Kidney (tissue), 14 donors: Measurements from ENCODE around the gene CLCNKB. TPM values are rescaled to one million over a fixed set of nuclear protein-coding genes. Genes with fewer than 3 reads are reported as not detected.

Experiments
- DNase-seq, 5 donors: peaks; one replicate each; pipeline ENCODE4 v3.0.0-alpha.2; 2013 to 2020
- FAIRE-seq: peaks from 2 replicates; lab custom pipeline; 2012; peaks lifted over from hg19 to GRCh38; lab: Jason Lieb, UNC
- H3K27ac ChIP-seq, 2 donors: one replicate each; pipeline ENCODE4 v1.7.0; 2013; ENCODE audit warnings: low read depth in 2 of 2, low read length in 2 of 2, inconsistent platforms in 1 of 2
- H3K27me3 ChIP-seq: one replicate; pipeline ENCODE4 v1.7.1; 2013; ENCODE audit warnings: low read length, inconsistent platforms; ENCODE audit not compliant: control insufficient read depth, insufficient read depth
- H3K36me3 ChIP-seq, 3 donors: one replicate each; pipeline versions ENCODE4 v1.7.0 to v1.7.1; 2013; ENCODE audit warnings: low read length in 3 of 3, control low read depth in 1 of 3, inconsistent platforms in 1 of 3; ENCODE audit not compliant: insufficient read depth in 3 of 3, control insufficient read depth in 2 of 3
- H3K4me1 ChIP-seq, 3 donors: one replicate each; pipeline versions ENCODE4 v1.7.0 to v1.7.1; 2013; ENCODE audit warnings: low read length in 3 of 3, inconsistent platforms in 1 of 3, low read depth in 1 of 3; ENCODE audit not compliant: control insufficient read depth in 2 of 3, insufficient read depth in 2 of 3
- H3K4me3 ChIP-seq, 3 donors: one replicate each; pipeline versions ENCODE4 v1.7.0 to v1.8.1; 2013; ENCODE audit warnings: low read length in 3 of 3, control low read depth in 1 of 3, inconsistent platforms in 1 of 3
- H3K9ac ChIP-seq, 3 donors: one replicate each; pipeline versions ENCODE4 v1.7.0 to v1.7.1; 2013; ENCODE audit warnings: low read length in 3 of 3, control low read depth in 1 of 3, inconsistent platforms in 1 of 3
- H3K9me3 ChIP-seq, 3 donors: one replicate each; pipeline versions ENCODE4 v1.7.0 to v1.7.1; 2013; ENCODE audit warnings: low read length in 3 of 3, control low read depth in 1 of 3, inconsistent platforms in 1 of 3; ENCODE audit not compliant: control insufficient read depth in 2 of 3, insufficient read depth in 1 of 3
- intact Hi-C: fragments of 100-400 bp; cut with DNase I; formaldehyde crosslinking; loops from one replicate; pipeline ENCODE4 v1.11.1; 2022
- polyA plus RNA-seq: library from polyadenylated mRNA; stranded (reverse); fragments of 350-450 nt; fragmentation: Illumina TruSeq; extraction: RNeasy Lipid Tissue Mini Kit (QIAGEN cat#74804); gene quantifications from one replicate; pipeline ENCODE4 v1.2.3, GENCODE V29; 2014; ENCODE audit warnings: low read depth, low replicate concordance; ENCODE audit not compliant: insufficient read depth
- total RNA-seq: library from RNA; stranded (reverse); fragmentation: NEBNext Ultra II Directional; extraction: Animal tissue kit (Norgen Biotek cat#: 25700); gene quantifications from one replicate; pipeline ENCODE4 v1.2.1, GENCODE V29; 2021
- TF ChIP-seq, protein P1 (sequence below): IDR thresholded peaks from 3 replicates; pipeline ENCODE4 v1.5.1; 2012; ENCODE audit warnings: mild to moderate bottlenecking, moderate library complexity, borderline replicate concordance; ENCODE audit not compliant: insufficient read depth; ENCODE audit errors: extremely low read depth
- donor health status: control.
- donor health status: control.
- donor health status: control.
- donor health status: control.
- donor health status: control.
- donor health status: DM: yes; HTN: yes; CAD: no.
- donor health status: Normal renal cell carcinoma (clear cell type).

Gene CLCNKB
- total and polyA plus RNA-seq, 2 donors from 2014 or later, result 60.6 to 519 TPM

DNA sequence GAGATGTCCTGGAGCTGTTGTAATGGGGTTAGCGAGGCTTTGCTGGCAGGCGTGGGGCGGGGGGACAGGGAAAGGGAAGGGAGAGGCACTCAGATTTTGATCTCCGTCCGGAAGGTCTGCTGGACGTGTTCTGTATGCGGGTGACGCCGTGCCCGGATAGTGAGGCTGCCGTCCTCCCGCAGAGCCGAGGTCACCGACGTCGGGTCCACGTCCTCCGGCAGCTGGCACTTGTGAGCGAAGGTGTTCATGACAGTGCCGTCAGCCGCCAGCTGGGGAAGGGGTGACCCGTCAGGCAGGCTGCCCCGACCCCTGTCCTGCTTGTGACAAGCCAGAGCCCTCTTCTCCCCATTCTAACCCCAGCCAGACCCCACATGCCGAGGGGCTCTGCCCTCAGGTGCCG, 28.1 kb upstream of the CLCNKB start:
- TF ChIP-seq, protein P1, sequence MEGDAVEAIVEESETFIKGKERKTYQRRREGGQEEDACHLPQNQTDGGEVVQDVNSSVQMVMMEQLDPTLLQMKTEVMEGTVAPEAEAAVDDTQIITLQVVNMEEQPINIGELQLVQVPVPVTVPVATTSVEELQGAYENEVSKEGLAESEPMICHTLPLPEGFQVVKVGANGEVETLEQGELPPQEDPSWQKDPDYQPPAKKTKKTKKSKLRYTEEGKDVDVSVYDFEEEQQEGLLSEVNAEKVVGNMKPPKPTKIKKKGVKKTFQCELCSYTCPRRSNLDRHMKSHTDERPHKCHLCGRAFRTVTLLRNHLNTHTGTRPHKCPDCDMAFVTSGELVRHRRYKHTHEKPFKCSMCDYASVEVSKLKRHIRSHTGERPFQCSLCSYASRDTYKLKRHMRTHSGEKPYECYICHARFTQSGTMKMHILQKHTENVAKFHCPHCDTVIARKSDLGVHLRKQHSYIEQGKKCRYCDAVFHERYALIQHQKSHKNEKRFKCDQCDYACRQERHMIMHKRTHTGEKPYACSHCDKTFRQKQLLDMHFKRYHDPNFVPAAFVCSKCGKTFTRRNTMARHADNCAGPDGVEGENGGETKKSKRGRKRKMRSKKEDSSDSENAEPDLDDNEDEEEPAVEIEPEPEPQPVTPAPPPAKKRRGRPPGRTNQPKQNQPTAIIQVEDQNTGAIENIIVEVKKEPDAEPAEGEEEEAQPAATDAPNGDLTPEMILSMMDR, result no peak
- Histone ChIP-seq H3K36me3 (no peaks in the 10 kb centered on the region), H3K27ac (peak overlapping the region; percentile 92 to 95), H3K9me3 (no peaks in the 10 kb centered on the region), H3K4me1 (peaks cover 0 to 47% (median 17%) of the 10 kb centered on the region in 3 donors), H3K9ac (peak overlapping the region in 2 of 3 donors; percentile 49 to 82), H3K27me3 (no peaks in the 10 kb centered on the region), H3K4me3 (no peak overlapping the region)
- FAIRE-seq (no peak), DNase-seq (no peak)
- intact Hi-C loops, result no loop called here

DNA sequence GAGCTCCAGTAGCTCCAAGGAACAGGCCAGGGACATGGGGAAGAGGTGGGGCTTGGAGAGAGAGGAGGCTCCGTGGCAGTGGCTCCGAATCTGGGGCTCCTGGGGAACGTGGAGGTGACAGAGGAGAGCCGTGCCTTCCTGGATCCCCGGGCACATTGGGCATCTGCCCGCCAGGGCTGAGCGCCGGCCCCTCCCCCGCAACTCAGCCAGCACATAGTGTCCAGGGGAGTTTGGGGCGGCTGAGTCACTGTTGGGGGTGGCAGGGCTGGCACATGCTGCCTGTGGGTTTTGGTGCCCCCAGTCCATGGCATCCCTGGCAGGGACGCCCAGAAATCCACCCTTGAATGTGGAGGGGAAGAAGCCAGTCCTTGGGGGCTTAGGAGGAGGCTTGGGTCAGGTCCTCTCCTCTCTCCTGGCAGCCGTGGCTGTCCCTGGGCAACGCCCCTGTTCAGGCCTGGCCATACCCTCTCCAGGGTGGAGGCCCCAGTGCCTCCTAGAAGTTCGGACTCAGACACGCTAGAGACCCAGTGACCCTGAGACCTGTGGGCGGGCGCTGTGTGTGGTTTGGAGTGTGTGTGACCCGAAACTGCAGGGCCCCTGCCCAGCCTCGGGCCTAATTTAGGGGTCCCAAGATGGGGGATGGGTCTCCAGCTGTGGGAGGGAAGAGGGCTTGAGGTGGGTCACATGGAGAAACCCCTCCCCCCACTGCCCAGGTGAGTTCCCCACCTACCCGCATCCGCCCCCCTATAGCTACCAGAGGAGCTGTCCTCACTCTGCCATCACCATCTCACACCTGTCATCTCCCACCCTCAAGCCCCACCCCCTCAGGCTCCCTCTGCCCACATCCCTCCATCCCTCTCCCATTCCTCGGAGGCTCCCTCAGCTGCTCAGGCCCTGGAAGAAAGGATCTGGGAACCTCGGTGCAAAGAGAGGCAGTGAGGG, 27.4 kb upstream of the CLCNKB start:
- Histone ChIP-seq H3K9me3 (no peaks in the 10 kb centered on the region), H3K4me3 (no peak overlapping the region), H3K9ac (peak overlapping the region in 2 of 3 donors; percentile 49 to 71), H3K27ac (peak overlapping the region; percentile 92 to 95), H3K36me3 (no peaks in the 10 kb centered on the region), H3K27me3 (no peaks in the 10 kb centered on the region), H3K4me1 (peaks cover 0 to 47% (median 17%) of the 10 kb centered on the region in 3 donors)
- peak in 1 of 5 donors; percentile 89 for DNase-seq
- intact Hi-C loops, result no loop called here
- TF ChIP-seq, protein P1, result no peak
- FAIRE-seq, result no peak

DNA sequence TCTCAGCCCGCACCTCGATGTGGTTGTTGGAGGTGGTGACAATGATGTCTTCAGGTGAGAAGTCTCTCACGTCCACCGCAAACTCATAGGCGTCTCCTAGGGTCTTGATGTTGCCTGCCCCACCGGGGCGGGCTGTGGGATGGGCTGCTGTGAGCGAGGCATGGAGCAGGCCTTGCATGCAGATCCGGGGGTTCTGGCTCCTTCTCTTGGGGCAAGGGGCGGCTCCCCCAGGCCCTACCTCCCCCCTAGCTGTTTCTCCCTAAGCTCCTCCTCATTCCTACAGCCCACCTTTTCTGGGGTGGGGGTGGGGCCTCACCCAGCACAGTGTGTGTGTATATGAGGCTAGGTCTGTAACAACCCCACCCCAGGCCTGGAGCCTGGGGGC, 26.5 kb upstream of the CLCNKB start:
- intact Hi-C loops, result no loop called here
- peak overlapping the region; percentile 74 to 95 for H3K27ac ChIP-seq
- peak overlapping the region in 1 of 3 donors; percentile 58 for H3K9ac ChIP-seq
- H3K9me3 ChIP-seq, result no peaks in the 10 kb centered on the region
- TF ChIP-seq, protein P1, result no peak
- H3K4me3 ChIP-seq, result no peak overlapping the region
- DNase-seq, result no peak
- no peaks in the 10 kb centered on the region for H3K27me3 ChIP-seq
- H3K4me1 ChIP-seq, result peaks cover 0 to 46% (median 17%) of the 10 kb centered on the region in 3 donors
- FAIRE-seq, result no peak
- H3K36me3 ChIP-seq, result no peaks in the 10 kb centered on the region
